Nephron (organoid): Measurements from ENCODE around the gene CMTM4.
"Not testable (repeated sequence)": the region's sequence is repeated elsewhere in the genome, so short reads cannot be mapped to it uniquely, and the experiment has no call there.

Experiments
- H3K27ac Mint-ChIP-seq, 3 experiments: 2 replicates each; pipeline ENCODE4 v1.8.0; 2020; ENCODE audit warnings: mixed read lengths in 3 of 3, mild to moderate bottlenecking in 2 of 3, moderate library complexity in 1 of 3
- H3K27me3 Mint-ChIP-seq: 2 replicates; pipeline ENCODE4 v1.8.0; 2021; ENCODE audit warnings: low read depth, mild to moderate bottlenecking, moderate library complexity, mixed read lengths
- H3K36me3 Mint-ChIP-seq: 2 replicates; pipeline ENCODE4 v1.8.0; 2020; ENCODE audit warnings: low read depth, mixed read lengths
- H3K4me1 Mint-ChIP-seq: 2 replicates; pipeline ENCODE4 v1.8.0; 2020; ENCODE audit warnings: mixed read lengths
- H3K4me3 Mint-ChIP-seq, 3 experiments: 2 replicates each; pipeline ENCODE4 v1.8.0; 2020; ENCODE audit warnings: mild to moderate bottlenecking in 3 of 3, mixed read lengths in 3 of 3, moderate library complexity in 2 of 3
- H3K9me3 Mint-ChIP-seq: 2 replicates; pipeline ENCODE4 v1.8.0; 2020; ENCODE audit warnings: mixed read lengths
- TF ChIP-seq, protein P1 (sequence below), 3 experiments: fragments of 200-600 bp; sonication (generic); IDR thresholded peaks; one replicate each; pipeline ENCODE4 v1.5.0; 2021; ENCODE audit warnings: antibody characterized with exemption in 3 of 3; ENCODE audit not compliant: unreplicated experiment in 3 of 3

Gene CMTM4

GRCh38 chr16:66662445-66663194 is 33.9 kb downstream of the CMTM4 start:
- no peaks in the 10 kb centered on the region for H3K27me3 Mint-ChIP-seq
- TF ChIP-seq, protein P1, sequence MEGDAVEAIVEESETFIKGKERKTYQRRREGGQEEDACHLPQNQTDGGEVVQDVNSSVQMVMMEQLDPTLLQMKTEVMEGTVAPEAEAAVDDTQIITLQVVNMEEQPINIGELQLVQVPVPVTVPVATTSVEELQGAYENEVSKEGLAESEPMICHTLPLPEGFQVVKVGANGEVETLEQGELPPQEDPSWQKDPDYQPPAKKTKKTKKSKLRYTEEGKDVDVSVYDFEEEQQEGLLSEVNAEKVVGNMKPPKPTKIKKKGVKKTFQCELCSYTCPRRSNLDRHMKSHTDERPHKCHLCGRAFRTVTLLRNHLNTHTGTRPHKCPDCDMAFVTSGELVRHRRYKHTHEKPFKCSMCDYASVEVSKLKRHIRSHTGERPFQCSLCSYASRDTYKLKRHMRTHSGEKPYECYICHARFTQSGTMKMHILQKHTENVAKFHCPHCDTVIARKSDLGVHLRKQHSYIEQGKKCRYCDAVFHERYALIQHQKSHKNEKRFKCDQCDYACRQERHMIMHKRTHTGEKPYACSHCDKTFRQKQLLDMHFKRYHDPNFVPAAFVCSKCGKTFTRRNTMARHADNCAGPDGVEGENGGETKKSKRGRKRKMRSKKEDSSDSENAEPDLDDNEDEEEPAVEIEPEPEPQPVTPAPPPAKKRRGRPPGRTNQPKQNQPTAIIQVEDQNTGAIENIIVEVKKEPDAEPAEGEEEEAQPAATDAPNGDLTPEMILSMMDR (IDR thresholded peaks at IDR 0.05; ENCODE audit: unreplicated experiment in 3 of 3), result peak in 2 of 3 experiments; percentile 48 to 49
- H3K4me1 Mint-ChIP-seq, result peaks cover 25% of the 10 kb centered on the region
- peak overlapping the region; percentile 21 to 92 (median 70) for H3K27ac Mint-ChIP-seq
- H3K36me3 Mint-ChIP-seq, result no peaks in the 10 kb centered on the region
- no peak overlapping the region for H3K4me3 Mint-ChIP-seq
- no peaks in the 10 kb centered on the region for H3K9me3 Mint-ChIP-seq

DNA sequence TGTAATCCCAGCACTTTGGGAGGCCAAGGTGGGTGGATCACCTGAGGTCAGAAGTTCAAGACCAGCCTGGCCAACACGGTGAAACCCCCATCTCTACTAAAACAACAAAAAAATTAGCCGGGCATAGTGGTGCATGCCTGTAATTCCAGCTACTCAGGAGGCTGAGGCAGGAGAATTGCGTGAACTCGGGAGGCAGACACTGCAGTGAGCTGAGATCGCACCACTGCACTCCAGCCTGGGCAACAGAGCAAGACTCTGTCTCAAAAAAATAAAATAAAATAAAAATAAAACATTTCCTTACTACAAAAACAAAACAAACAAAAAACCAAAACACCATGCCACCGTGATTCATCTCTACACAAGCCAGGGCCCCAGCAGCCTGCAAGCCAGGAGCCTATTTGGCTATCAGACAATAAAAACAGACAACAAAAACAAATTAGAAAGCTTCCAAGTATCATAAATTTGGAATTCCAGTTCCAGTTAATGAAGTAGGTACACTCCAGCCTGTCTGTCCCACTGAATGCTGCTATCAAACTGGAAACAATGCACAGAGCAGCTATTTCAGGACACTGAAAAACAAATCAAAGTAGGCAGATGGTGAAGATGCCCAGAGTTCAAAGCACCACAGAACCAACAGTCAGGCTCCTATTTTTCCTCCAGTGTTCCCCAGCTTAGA is 34.7 kb downstream of the CMTM4 start:
- H3K36me3 Mint-ChIP-seq, H3K27me3 Mint-ChIP-seq, H3K9me3 Mint-ChIP-seq: not testable (repeated sequence)
- Mint-ChIP-seq H3K4me3 (peak overlapping the region in 1 of 3 experiments; percentile 11), H3K27ac (peak overlapping the region; percentile 70 to 92 (median 89)), H3K4me1 (peaks cover 25% of the 10 kb centered on the region)

DNA sequence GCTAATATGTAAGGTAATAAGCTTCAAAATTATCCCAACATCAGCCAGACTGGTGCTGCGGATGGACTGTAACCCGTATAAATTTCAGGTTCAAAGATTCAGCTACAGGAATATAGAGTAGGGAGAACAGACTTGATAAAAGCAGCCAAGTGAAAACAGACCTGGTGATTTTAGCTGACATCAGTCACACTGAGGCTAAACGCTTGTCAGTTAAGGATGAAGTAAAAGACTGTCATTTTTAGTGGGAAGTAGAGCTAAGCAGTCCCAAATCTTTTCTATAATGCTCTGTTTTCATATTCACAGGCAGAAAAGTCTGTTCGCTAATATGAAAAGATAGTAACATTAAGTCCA is 35.4 kb downstream of the CMTM4 start:
- no peak overlapping the region for H3K4me3 Mint-ChIP-seq
- no peaks in the 10 kb centered on the region for H3K36me3 Mint-ChIP-seq
- H3K27ac Mint-ChIP-seq, result peak overlapping the region; percentile 70 to 92 (median 89)
- no peaks in the 10 kb centered on the region for H3K9me3 Mint-ChIP-seq
- H3K27me3 Mint-ChIP-seq, result no peaks in the 10 kb centered on the region
- peaks cover 25% of the 10 kb centered on the region for H3K4me1 Mint-ChIP-seq
- TF ChIP-seq, protein P1 (IDR thresholded peaks at IDR 0.05; ENCODE audit: unreplicated experiment in 3 of 3), result no peak

DNA sequence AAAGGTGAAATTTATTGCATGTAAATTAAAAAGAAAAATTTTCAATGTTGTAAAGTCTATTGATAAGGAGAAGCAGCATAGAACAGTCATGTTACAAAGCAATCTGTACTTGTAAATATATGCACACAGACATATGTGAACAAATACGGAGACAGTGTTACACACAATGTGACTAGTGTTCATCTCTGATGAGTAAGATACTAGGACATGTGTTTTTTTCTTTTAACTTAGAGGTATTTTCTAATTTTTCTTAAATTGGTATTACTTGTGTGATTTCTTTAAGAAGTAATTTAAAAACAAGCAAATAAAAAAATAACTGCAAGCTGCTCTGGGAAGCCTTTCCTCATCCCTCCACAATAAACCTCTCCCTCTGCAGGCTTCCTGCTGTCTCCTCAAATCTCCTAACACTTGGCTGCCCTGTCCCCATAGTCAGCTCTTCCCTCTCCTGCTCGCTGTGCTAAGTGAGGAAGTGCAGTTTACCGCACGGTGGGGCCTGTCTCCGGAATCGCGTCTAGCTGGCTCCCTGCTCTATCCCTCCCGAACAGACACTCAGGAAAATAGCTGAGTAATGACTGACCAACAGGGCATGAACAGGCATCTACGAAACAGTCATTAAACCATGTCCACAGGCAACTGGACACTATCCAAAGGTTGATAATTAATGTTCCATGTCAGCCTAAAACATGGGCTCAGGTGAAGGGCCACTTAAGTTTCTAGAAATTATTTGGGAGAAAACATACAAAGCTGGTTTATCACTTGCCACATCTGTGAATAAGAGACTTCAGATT is 35.9 kb downstream of the CMTM4 start:
- Mint-ChIP-seq H3K9me3 (no peaks in the 10 kb centered on the region), H3K27ac (peak overlapping the region; percentile 70 to 92 (median 89)), H3K4me1 (peaks cover 25% of the 10 kb centered on the region)

GRCh38 chr16:66658860-66659190 is 37.7 kb downstream of the CMTM4 start:
- H3K27me3 Mint-ChIP-seq, result peaks cover 3% of the 10 kb centered on the region
- TF ChIP-seq, protein P1 (IDR thresholded peaks at IDR 0.05; ENCODE audit: unreplicated experiment in 3 of 3), result no peak
- H3K36me3 Mint-ChIP-seq, result no peaks in the 10 kb centered on the region
- H3K4me3 Mint-ChIP-seq, result no peak overlapping the region
- H3K4me1 Mint-ChIP-seq, result peaks cover 25% of the 10 kb centered on the region
- H3K27ac Mint-ChIP-seq, result peak overlapping the region in 2 of 3 experiments; percentile 55 to 73
- H3K9me3 Mint-ChIP-seq, result no peaks in the 10 kb centered on the region

More for the DNA sequence above, 35.9 kb downstream of the CMTM4 start:
- TF ChIP-seq, protein P1 (IDR thresholded peaks at IDR 0.05; ENCODE audit: unreplicated experiment in 3 of 3), result peak in 2 of 3 experiments; percentile 15 to 19
- H3K36me3 Mint-ChIP-seq, result no peaks in the 10 kb centered on the region
- H3K27me3 Mint-ChIP-seq, result no peaks in the 10 kb centered on the region
- H3K4me3 Mint-ChIP-seq, result peak overlapping the region; percentile 3 to 37 (median 33)
